AG20443 (cell line): ENCODE data around the gene SPRY2.
"Not testable (repeated sequence)": the region's sequence is repeated elsewhere in the genome, so short reads cannot be mapped to it uniquely, and the experiment has no call there.

Experiments used
- DNase-seq: peaks from one replicate; pipeline ENCODE4 v3.0.0; 2012; ENCODE audit warnings: low spot score, mixed read lengths

Gene SPRY2

GRCh38 chr13:80341101-80341755 is at the start of gene SPRY2:
TSS of gene SPRY2 (minus strand) at chr13:80341126. CDS start at chr13:80337705, 3,421 bp downstream.
- peak; percentile 93 for DNase-seq

GRCh38 chr13:80390338-80390737 is 49.4 kb upstream of the SPRY2 start:
- no peak for DNase-seq

GRCh38 chr13:80389073-80390038 is 48.4 kb upstream of the SPRY2 start:
- no peak for DNase-seq

GRCh38 chr13:80388506-80388905 is 47.6 kb upstream of the SPRY2 start:
- DNase-seq: no peak

GRCh38 chr13:80386592-80386991 is 45.7 kb upstream of the SPRY2 start:
- DNase-seq: no peak

- no peak for DNase-seq
Measured at GRCh38 chr13:80386002-80386401, 45.1 kb upstream of the SPRY2 start.

- DNase-seq: no peak
Measured at GRCh38 chr13:80382576-80382975, 41.6 kb upstream of the SPRY2 start.

- peak; percentile 40 for DNase-seq
Measured at GRCh38 chr13:80379245-80379644, 38.3 kb upstream of the SPRY2 start.

GRCh38 chr13:80376554-80376953 is 35.6 kb upstream of the SPRY2 start:
- no peak for DNase-seq

- no peak for DNase-seq
Measured at GRCh38 chr13:80374901-80375300, 34.0 kb upstream of the SPRY2 start.

GRCh38 chr13:80374444-80374843 is 33.5 kb upstream of the SPRY2 start:
- DNase-seq: no peak

- DNase-seq: no peak
Measured at GRCh38 chr13:80371840-80372509, 31.0 kb upstream of the SPRY2 start.

GRCh38 chr13:80367473-80367872 is 26.5 kb upstream of the SPRY2 start:
- no peak for DNase-seq

GRCh38 chr13:80363890-80364503 is 23.1 kb upstream of the SPRY2 start:
- DNase-seq: peak; percentile 40

GRCh38 chr13:80362481-80362880 is 21.6 kb upstream of the SPRY2 start:
- DNase-seq: no peak

- DNase-seq: no peak
Measured at GRCh38 chr13:80361883-80362327, 21.0 kb upstream of the SPRY2 start.

- no peak for DNase-seq
Measured at GRCh38 chr13:80361298-80361697, 20.4 kb upstream of the SPRY2 start.

GRCh38 chr13:80360453-80360800 is 19.5 kb upstream of the SPRY2 start:
- no peak for DNase-seq

- DNase-seq: no peak
Measured at GRCh38 chr13:80359778-80360452, 19.0 kb upstream of the SPRY2 start.

- DNase-seq: no peak
Measured at GRCh38 chr13:80359414-80359777, 18.5 kb upstream of the SPRY2 start.

GRCh38 chr13:80355496-80356094 is 14.7 kb upstream of the SPRY2 start:
- DNase-seq: not testable (repeated sequence)
